ENCODE results near the gene ZBTB21.

The ZBTB21 gene

DNA sequence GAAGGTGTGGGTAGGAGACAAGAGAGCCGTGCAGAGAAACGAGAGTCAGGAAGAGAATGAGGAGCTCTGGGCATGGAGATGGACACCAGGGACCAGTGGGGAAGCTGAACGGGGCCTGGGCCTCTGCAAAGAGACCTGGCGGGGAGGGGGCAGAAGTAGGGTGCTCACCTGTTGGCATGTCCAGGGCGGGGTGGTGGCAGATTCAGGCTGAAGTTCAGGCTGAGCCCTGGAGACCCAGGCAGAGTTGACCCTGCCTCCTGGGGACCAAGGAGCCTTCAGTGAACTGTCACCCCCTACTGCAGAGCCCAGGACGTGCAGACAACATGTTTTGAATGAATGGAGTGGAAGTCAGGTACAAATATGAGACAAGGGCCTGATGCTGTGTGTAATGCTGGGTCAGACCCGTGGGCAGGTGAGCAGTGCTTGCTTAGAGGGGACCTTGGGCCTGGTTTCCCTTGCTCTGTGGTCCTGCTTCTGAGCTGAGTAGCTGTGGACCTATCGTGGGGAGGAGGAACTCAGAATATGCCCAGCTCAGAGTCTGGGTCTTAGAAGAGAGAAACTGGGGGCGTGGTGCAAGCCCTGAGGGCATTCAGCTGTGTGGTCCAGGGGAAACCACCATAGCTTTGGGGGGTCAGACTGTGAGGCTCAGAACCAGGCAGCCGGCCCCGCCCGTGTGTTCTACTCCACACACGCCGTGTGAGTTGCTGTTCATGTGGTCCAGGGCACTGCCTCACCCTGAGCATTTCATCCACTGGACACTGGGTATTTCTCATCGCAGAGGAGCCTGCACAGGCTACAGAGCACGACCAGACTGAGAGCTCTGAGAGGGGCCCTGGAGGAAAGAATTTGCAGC is 39.6 kb upstream of the ZBTB21 start (continued):
- TF ChIP-seq, protein P1, sequence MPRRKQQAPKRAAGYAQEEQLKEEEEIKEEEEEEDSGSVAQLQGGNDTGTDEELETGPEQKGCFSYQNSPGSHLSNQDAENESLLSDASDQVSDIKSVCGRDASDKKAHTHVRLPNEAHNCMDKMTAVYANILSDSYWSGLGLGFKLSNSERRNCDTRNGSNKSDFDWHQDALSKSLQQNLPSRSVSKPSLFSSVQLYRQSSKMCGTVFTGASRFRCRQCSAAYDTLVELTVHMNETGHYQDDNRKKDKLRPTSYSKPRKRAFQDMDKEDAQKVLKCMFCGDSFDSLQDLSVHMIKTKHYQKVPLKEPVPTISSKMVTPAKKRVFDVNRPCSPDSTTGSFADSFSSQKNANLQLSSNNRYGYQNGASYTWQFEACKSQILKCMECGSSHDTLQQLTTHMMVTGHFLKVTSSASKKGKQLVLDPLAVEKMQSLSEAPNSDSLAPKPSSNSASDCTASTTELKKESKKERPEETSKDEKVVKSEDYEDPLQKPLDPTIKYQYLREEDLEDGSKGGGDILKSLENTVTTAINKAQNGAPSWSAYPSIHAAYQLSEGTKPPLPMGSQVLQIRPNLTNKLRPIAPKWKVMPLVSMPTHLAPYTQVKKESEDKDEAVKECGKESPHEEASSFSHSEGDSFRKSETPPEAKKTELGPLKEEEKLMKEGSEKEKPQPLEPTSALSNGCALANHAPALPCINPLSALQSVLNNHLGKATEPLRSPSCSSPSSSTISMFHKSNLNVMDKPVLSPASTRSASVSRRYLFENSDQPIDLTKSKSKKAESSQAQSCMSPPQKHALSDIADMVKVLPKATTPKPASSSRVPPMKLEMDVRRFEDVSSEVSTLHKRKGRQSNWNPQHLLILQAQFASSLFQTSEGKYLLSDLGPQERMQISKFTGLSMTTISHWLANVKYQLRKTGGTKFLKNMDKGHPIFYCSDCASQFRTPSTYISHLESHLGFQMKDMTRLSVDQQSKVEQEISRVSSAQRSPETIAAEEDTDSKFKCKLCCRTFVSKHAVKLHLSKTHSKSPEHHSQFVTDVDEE (CRISPR knock-in tag; IDR thresholded peaks at IDR 0.05) = no peak
- TF ChIP-seq ZC3H10 (CRISPR knock-in tag; IDR thresholded peaks at IDR 0.05) = no peak

DNA sequence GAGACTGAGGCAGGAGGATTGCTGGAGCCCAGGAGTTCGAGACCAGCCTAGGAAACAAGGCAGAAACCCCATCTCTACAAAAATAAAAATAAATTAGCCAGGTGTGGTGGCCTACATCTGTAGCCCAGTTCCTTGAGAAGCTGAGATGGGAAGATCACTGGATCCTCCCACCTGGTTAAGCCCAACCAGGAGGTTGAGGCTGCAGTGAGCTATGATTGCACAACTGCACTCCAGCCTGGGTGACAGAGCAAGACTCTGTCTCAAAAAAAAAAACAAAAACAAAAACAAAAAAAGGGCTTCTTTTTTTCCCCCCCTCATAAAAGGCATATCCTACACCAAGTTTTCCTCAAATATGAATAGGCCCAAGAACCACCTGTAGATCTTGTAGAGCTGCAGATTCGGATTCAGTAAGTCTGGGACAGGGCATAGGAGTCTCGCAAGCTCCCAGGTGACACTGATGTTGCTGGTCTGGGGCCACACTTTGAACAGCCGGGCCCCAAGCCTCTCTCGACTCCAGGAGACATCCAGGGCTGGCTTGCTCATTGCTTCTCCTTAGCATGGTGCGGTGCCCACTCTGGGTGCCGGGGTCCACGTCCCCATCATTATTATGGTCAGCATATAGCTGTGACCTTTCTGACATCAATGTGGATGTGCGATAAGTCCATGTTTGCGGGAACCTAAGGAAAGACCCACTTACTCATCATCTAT is 38.9 kb upstream of the ZBTB21 start:
- no peak for ATAC-seq
- TF ChIP-seq ARNTL (CRISPR knock-in tag; IDR thresholded peaks at IDR 0.05; ENCODE audit: borderline replicate concordance, low read depth) = no peak
- TF ChIP-seq, protein P2, sequence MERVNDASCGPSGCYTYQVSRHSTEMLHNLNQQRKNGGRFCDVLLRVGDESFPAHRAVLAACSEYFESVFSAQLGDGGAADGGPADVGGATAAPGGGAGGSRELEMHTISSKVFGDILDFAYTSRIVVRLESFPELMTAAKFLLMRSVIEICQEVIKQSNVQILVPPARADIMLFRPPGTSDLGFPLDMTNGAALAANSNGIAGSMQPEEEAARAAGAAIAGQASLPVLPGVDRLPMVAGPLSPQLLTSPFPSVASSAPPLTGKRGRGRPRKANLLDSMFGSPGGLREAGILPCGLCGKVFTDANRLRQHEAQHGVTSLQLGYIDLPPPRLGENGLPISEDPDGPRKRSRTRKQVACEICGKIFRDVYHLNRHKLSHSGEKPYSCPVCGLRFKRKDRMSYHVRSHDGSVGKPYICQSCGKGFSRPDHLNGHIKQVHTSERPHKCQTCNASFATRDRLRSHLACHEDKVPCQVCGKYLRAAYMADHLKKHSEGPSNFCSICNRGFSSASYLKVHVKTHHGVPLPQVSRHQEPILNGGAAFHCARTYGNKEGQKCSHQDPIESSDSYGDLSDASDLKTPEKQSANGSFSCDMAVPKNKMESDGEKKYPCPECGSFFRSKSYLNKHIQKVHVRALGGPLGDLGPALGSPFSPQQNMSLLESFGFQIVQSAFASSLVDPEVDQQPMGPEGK (CRISPR knock-in tag; IDR thresholded peaks at IDR 0.05; ENCODE audit: borderline replicate concordance) = no peak
- no peak for TF ChIP-seq GLIS3 (CRISPR knock-in tag; IDR thresholded peaks at IDR 0.05)
- TF ChIP-seq, protein P1 (CRISPR knock-in tag; IDR thresholded peaks at IDR 0.05) = no peak
- no peak for TF ChIP-seq ZNF70 (CRISPR knock-in tag; IDR thresholded peaks at IDR 0.05)
- TF ChIP-seq BACH2 (CRISPR knock-in tag; IDR thresholded peaks at IDR 0.05; ENCODE audit: borderline replicate concordance) = no peak
- TF ChIP-seq ZFP30 (CRISPR knock-in tag; IDR thresholded peaks at IDR 0.05) = no peak
- TF ChIP-seq, protein P3, sequence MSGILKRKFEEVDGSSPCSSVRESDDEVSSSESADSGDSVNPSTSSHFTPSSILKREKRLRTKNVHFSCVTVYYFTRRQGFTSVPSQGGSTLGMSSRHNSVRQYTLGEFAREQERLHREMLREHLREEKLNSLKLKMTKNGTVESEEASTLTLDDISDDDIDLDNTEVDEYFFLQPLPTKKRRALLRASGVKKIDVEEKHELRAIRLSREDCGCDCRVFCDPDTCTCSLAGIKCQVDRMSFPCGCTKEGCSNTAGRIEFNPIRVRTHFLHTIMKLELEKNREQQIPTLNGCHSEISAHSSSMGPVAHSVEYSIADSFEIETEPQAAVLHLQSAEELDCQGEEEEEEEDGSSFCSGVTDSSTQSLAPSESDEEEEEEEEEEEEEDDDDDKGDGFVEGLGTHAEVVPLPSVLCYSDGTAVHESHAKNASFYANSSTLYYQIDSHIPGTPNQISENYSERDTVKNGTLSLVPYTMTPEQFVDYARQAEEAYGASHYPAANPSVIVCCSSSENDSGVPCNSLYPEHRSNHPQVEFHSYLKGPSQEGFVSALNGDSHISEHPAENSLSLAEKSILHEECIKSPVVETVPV (CRISPR knock-in tag; IDR thresholded peaks at IDR 0.05) = no peak
- no peak for TF ChIP-seq ZFP3 (CRISPR knock-in tag; IDR thresholded peaks at IDR 0.05)
- TF ChIP-seq ESRRG (CRISPR knock-in tag; IDR thresholded peaks at IDR 0.05) = no peak
- TF ChIP-seq RARB (CRISPR knock-in tag; IDR thresholded peaks at IDR 0.05) = no peak
- TF ChIP-seq ZNF8 (CRISPR knock-in tag; IDR thresholded peaks at IDR 0.05) = no peak
- no peak for TF ChIP-seq ZNF565 (CRISPR knock-in tag; conservative IDR thresholded peaks at IDR 0.05; ENCODE audit: low read depth)
- TF ChIP-seq, protein P4, sequence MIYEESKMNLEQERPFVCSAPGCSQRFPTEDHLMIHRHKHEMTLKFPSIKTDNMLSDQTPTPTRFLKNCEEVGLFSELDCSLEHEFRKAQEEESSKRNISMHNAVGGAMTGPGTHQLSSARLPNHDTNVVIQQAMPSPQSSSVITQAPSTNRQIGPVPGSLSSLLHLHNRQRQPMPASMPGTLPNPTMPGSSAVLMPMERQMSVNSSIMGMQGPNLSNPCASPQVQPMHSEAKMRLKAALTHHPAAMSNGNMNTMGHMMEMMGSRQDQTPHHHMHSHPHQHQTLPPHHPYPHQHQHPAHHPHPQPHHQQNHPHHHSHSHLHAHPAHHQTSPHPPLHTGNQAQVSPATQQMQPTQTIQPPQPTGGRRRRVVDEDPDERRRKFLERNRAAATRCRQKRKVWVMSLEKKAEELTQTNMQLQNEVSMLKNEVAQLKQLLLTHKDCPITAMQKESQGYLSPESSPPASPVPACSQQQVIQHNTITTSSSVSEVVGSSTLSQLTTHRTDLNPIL (CRISPR knock-in tag; IDR thresholded peaks at IDR 0.05; ENCODE audit: low read depth) = no peak

DNA sequence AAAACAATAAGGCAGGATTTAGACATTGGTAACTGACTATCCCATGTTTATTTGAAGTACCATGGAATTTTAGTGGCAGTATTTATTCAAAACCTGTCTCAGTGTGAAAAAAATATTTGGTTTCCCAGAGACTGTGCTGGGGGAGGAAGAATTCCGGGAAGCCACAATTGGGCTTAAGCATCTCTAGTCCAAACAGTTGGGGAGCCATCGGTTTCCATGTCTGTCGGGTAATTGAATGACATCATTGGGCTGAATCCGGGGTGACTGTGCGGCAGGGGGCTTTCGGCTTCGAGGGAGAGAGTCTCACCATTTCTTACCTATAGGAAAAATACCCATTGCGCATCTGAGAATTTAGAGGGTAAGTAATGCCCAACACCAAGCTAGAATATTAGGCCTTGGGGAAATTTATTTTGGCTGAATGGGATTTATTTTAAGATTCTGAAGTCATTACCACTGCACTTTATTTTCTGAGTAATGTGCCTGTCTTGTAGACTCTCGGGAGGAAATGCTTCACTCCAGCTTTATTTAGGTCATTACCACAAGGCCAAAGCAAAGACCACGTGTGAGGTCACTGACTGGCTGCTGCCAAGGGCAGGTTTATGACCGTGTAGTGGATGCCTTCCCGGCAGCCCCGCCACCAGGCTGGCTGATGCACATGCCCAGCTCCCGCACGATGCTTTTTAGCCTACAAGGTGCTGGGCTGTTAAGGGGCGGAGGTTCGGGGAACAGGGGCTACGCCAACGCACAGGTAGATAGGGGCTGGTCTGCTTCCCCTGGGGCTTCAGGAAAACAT is 37.9 kb upstream of the ZBTB21 start:
- peak; percentile 64; the same call in 2 of the 3 replicates for ATAC-seq
- TF ChIP-seq OSR1 (CRISPR knock-in tag; IDR thresholded peaks at IDR 0.05) (no peak), CSDC2 (CRISPR knock-in tag; IDR thresholded peaks at IDR 0.05) (no peak), ZNF8 (CRISPR knock-in tag; IDR thresholded peaks at IDR 0.05) (no peak), GLIS3 (CRISPR knock-in tag; IDR thresholded peaks at IDR 0.05) (no peak), ZNF70 (CRISPR knock-in tag; IDR thresholded peaks at IDR 0.05) (no peak), ARNTL (CRISPR knock-in tag; IDR thresholded peaks at IDR 0.05; ENCODE audit: borderline replicate concordance, low read depth) (no peak)
- TF ChIP-seq, protein P1 (CRISPR knock-in tag; IDR thresholded peaks at IDR 0.05) = no peak
- TF ChIP-seq, protein P5, sequence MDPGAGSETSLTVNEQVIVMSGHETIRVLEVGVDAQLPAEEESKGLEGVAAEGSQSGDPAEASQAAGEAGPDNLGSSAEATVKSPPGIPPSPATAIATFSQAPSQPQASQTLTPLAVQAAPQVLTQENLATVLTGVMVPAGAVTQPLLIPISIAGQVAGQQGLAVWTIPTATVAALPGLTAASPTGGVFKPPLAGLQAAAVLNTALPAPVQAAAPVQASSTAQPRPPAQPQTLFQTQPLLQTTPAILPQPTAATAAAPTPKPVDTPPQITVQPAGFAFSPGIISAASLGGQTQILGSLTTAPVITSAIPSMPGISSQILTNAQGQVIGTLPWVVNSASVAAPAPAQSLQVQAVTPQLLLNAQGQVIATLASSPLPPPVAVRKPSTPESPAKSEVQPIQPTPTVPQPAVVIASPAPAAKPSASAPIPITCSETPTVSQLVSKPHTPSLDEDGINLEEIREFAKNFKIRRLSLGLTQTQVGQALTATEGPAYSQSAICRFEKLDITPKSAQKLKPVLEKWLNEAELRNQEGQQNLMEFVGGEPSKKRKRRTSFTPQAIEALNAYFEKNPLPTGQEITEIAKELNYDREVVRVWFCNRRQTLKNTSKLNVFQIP (CRISPR knock-in tag; IDR thresholded peaks at IDR 0.05; ENCODE audit: borderline replicate concordance, low read depth) = no peak
